NCI-H460 (cell line): ENCODE measurements around the gene MAP4K3. TPM values are rescaled to one million over a fixed set of nuclear protein-coding genes. Genes with fewer than 3 reads are reported as not detected.

Source experiments
- DNase-seq: peaks from one replicate; pipeline ENCODE4 v3.0.0-alpha.2; 2016; ENCODE audit warnings: low read depth; ENCODE audit errors: extremely low read depth
- small RNA-seq, 2 experiments: library from RNA; depleted of rRNA; stranded (forward); fragments of <200 nt; gene quantifications; one replicate each; pipeline ENCODE3, GENCODE V24; 2014
- total RNA-seq: library from RNA; depleted of rRNA; stranded (reverse); fragments of >200 nt; shearing (Covaris generic); gene quantifications from 2 replicates; pipeline ENCODE4 v1.2.3, GENCODE V29; 2014; rRNA removed

The MAP4K3 gene
- total RNA-seq, 1 experiment from 2014 or later = 30.5 TPM

DNA sequence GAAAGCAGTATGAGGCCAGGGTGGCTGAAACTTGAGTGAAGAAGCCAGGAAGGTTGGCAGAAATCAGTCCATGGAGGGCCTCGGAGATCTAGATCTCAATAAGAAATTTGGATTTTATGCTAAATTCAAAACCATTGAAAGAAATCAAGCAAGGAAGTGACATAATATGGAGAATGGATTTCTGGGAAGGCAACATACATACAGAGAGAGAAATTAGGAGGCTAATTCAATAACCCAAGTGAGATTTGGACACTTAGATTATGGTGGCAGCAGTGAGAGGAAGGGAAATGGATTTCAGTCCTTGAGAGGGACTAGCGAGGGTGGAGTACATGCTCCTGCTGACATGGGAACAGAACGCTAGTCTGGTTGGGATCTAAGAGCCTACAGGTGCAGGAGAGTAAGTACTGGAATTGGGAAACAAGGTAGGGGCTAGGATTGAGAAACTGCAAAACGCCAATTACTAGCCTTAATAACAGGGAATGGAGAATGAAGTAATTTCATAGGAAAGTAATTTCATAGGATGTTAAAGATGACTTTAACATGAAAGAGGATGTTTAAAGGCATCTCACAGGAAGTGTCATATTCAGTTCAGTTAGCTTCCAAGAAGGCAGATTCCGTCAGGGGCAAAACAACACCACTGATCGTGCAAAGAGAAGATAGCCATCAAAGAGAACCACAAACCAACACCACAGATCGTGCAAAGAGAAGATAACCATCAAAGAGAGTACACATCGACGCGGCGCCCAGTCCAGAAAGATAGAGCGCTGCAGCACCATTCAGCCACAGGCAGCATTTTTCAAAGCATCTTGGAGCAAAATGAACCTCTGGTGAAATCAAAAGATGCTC, 220.5 kb downstream of the MAP4K3 start:
- no peak for DNase-seq

GRCh38 chr2:39215545-39215944, 221.5 kb downstream of the MAP4K3 start:
- DNase-seq = no peak

GRCh38 chr2:39213015-39213414, 224.1 kb downstream of the MAP4K3 start:
- DNase-seq = no peak

GRCh38 chr2:39210846-39211245, 226.2 kb downstream of the MAP4K3 start:
- DNase-seq = no peak

DNA sequence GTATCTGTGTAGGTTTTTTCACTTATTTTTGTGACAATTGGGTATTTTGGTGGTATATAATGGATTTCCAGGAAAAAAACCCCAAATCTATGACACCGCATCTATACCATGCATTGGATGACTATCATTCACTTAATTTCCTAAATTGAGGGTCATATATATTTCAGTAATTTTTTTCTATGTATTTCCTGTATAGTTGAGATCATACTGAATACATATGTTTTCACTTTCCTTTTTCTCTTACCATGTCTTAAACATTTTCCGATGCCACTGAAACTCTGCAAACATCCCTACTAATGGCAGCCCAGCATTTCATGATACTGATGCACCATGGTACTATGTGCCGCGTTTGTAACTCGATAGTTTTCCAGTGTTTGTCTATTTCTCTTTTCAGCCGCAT, 233.7 kb downstream of the MAP4K3 start:
- no peak for DNase-seq

GRCh38 chr2:39202639-39203369, 234.3 kb downstream of the MAP4K3 start:
- DNase-seq = no peak

Small RNA genes lying within 50 kb of the gene (small RNA-seq; reads per million reads assigned to genes)
- 0 reads per million in 2 experiments for gene RF00272

Other genes with a start within 250 kb of the MAP4K3 start
- gene CDKL4, start 193.3 kb downstream of the MAP4K3 start, total RNA-seq = not detected in 2 replicates
- 0.46 TPM in 1 of 2 replicates, not detected in the other for gene TMEM178A, start 228.6 kb upstream of the MAP4K3 start, total RNA-seq